ENCODE measurements around the gene SLC26A3.

GRCh38 chr7:107715531-107715930, 87.5 kb downstream of the SLC26A3 start:
- TF ChIP-seq CTCF (IDR thresholded peaks at IDR 0.05; ENCODE audit: low read length) (no peak), EZH2 (IDR thresholded peaks at IDR 0.05; ENCODE audit: borderline replicate concordance, low read length) (no peak)

All from OCI-LY1 (cell line).